Measurements from ENCODE around the gene AAGAB. TPM values are rescaled to one million over a fixed set of nuclear protein-coding genes. Genes with fewer than 3 reads are reported as not detected.
A peak's percentile ranks its signal among the peaks of the same experiment; 100 is the strongest.

The AAGAB gene
- total RNA-seq, 3 donors from 2014 or later (not counting 1 experiment from before 2014, with no cell fraction given) = 41.1 to 44.3 (median 42.5) TPM

- Histone ChIP-seq H3K36me3 (ENCODE audit: control insufficient read depth, insufficient read depth, low read length) (peaks cover 3% of the 10 kb centered on the region), H3K9me3 (ENCODE audit: control insufficient read depth, insufficient read depth, low read length) (no peaks in the 10 kb centered on the region), H3K4me3 (ENCODE audit: low read length) (no peak overlapping the region), H3K27ac (ENCODE audit: low read length) (no peak overlapping the region), H3K27me3 (ENCODE audit: control insufficient read depth, insufficient read depth, low read length) (no peaks in the 10 kb centered on the region), H3K4me1 (ENCODE audit: control insufficient read depth, insufficient read depth, low read length) (peaks cover 8% of the 10 kb centered on the region)
- Mint-ChIP-seq H3K27ac (no peak overlapping the region), H3K4me1 (peaks cover 49% of the 10 kb centered on the region in 2 donors), H3K4me3 (no peak overlapping the region), H3K27me3 (ENCODE audit: low read depth in 2 of 2) (no peaks in the 10 kb centered on the region), H3K9me3 (peaks cover 0 to 2% of the 10 kb centered on the region in 2 donors), H3K36me3 (peaks cover 6% of the 10 kb centered on the region)
- intact Hi-C loops (cut with micrococcal nuclease) = no loop called here
- DNase-seq (peak in 1 of 2 donors; percentile 4), ATAC-seq (no peak)
- no peak for TF ChIP-seq CTCF (IDR thresholded peaks at IDR 0.05)
- 38% methylated on average over 3 of the region's 3 CpGs for whole genome bisulfite sequencing (ENCODE audit: insufficient coverage)
Measured at GRCh38 chr15:67242708-67243111, 11.8 kb downstream of the AAGAB start.

GRCh38 chr15:67241132-67241855 lies 13.2 kb downstream of the AAGAB start:
- peak overlapping the region; percentile 28 to 54 for H3K27ac Mint-ChIP-seq
- H3K27ac ChIP-seq (ENCODE audit: low read length) = no peak overlapping the region
- no peaks in the 10 kb centered on the region for H3K27me3 ChIP-seq (ENCODE audit: control insufficient read depth, insufficient read depth, low read length)
- H3K4me1 Mint-ChIP-seq = peaks cover 44 to 56% of the 10 kb centered on the region in 2 donors
- H3K36me3 Mint-ChIP-seq = no peaks in the 10 kb centered on the region
- TF ChIP-seq CTCF (IDR thresholded peaks at IDR 0.05) = no peak
- H3K4me3 ChIP-seq (ENCODE audit: low read length) = no peak overlapping the region
- H3K36me3 ChIP-seq (ENCODE audit: control insufficient read depth, insufficient read depth, low read length) = peaks cover 3% of the 10 kb centered on the region
- peak overlapping the region; percentile 6 for H3K4me3 Mint-ChIP-seq
- H3K9me3 ChIP-seq (ENCODE audit: control insufficient read depth, insufficient read depth, low read length) = no peaks in the 10 kb centered on the region
- H3K9me3 Mint-ChIP-seq = no peaks in the 10 kb centered on the region
- intact Hi-C loops (cut with micrococcal nuclease) = no loop called here
- peak in 1 of 2 donors; percentile 37 for DNase-seq
- 70% methylated on average over 4 of the region's 4 CpGs for WGBS (ENCODE audit: insufficient coverage)
- peak; percentile 14 to 38 (median 25) for ATAC-seq
- peaks cover 8% of the 10 kb centered on the region for H3K4me1 ChIP-seq (ENCODE audit: control insufficient read depth, insufficient read depth, low read length)
- no peaks in the 10 kb centered on the region for H3K27me3 Mint-ChIP-seq (ENCODE audit: low read depth in 2 of 2)

DNA sequence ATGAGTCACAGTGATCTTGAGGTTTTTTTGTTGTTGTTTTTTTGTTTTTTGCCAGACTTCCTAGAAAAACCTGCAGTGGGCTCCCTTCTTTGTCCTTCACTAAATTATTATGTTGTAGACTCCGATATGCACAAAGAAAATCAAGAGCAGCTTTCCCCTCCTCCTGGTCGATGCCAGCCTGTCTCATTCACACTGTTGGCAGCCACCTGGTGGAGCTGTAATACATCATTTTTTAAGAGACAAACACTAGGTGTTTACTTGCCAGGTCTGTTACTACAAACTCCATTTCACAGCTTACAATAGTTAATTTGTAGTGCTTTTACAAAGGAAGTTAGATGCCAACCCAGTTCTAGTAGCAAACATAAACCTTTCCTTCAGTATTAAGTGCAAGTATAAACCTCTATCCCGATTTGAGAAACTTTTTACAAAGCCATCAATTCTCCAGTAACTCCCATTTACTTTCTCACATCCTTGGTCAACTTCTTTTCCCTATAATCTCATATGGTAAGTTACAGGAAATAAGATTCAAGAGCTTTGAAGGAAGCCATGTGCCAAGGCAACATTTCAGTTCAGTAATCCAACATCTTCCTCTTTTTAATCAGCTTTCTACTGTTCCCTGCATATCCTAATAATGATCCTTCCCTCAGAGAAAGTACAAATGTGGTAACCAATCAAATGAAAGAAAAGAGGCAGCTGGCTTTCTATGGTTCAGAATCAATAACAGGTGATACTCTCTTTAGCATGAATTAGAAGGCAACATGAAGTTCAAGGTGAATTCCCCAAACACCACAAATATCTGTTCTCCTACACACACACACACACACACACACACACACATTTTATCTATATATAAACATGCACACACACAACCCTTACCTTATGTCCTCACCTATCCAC lies 14.0 kb downstream of the AAGAB start:
- H3K4me3 ChIP-seq (ENCODE audit: low read length) = no peak overlapping the region
- no peak for TF ChIP-seq CTCF (IDR thresholded peaks at IDR 0.05)
- peaks cover 44 to 52% of the 10 kb centered on the region in 2 donors for H3K4me1 Mint-ChIP-seq
- no peaks in the 10 kb centered on the region for H3K9me3 ChIP-seq (ENCODE audit: control insufficient read depth, insufficient read depth, low read length)
- no peaks in the 10 kb centered on the region for H3K27me3 ChIP-seq (ENCODE audit: control insufficient read depth, insufficient read depth, low read length)
- ATAC-seq (peak; percentile 30 to 55 (median 52)), DNase-seq (peak in 1 of 2 donors; percentile 64)
- peaks cover 5% of the 10 kb centered on the region for H3K36me3 ChIP-seq (ENCODE audit: control insufficient read depth, insufficient read depth, low read length)
- H3K27ac ChIP-seq (ENCODE audit: low read length) = peak overlapping the region; percentile 26
- peaks cover under 1% of the 10 kb centered on the region for H3K36me3 Mint-ChIP-seq
- H3K4me1 ChIP-seq (ENCODE audit: control insufficient read depth, insufficient read depth, low read length) = peaks cover 8% of the 10 kb centered on the region
- peak overlapping the region; percentile 6 for H3K4me3 Mint-ChIP-seq
- no peaks in the 10 kb centered on the region for H3K27me3 Mint-ChIP-seq (ENCODE audit: low read depth in 2 of 2)
- H3K27ac Mint-ChIP-seq = peak overlapping the region; percentile 28 to 54
- 59% methylated on average over 3 of the region's 3 CpGs for WGBS (ENCODE audit: insufficient coverage)
- intact Hi-C loops (cut with micrococcal nuclease) = no loop called here
- H3K9me3 Mint-ChIP-seq = no peaks in the 10 kb centered on the region

Data from natural killer cell (primary cell).